Femur (tissue), 1 donor: ENCODE results near the gene FBXL20.

Experiments
- DNase-seq: peaks from one replicate; pipeline ENCODE4 v3.0.0-alpha.2; 2017

Gene FBXL20

DNA sequence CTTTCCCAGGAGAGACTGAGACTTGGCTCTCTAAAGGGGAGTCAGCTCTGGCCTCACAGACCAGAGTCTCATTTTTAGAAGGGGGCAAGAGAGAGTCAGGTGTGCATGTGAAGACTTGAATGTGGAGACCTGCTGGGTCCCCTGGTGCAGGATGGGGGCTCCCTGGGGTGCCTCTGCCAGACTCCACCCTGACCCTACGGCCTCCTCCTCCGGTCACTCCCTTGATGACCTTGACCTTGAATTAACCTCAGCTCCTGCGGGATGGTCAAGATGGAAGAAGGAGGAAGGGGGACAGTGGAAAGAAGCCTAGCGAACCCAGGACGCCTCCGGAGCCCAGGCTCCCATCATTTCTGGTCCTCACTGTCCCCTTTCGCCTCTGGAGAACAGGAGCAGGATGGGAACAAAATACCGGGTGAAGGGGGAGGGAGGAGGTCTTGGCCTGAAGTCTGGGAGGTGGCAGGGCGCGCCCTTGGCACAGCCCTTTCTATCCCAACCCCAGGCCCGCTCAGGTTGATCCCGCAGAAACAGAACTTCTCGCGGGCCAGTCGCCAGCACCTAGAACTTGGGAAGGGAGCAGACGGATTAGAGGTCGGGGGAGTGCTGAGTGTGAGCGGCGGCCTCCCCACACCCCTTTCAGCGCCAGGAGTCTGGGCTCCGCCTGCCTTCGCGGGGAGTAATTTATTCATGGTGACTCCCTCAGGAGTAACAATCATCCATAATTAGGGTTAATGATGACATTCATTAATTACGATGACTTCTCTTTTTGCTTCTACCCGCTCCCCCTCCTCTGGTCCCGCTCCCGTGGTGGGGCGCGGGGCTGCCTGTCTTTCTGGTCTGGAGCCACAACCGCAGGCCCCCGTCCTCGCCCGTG, 177.3 kb downstream of the FBXL20 start:
- DNase-seq: no peak

DNA sequence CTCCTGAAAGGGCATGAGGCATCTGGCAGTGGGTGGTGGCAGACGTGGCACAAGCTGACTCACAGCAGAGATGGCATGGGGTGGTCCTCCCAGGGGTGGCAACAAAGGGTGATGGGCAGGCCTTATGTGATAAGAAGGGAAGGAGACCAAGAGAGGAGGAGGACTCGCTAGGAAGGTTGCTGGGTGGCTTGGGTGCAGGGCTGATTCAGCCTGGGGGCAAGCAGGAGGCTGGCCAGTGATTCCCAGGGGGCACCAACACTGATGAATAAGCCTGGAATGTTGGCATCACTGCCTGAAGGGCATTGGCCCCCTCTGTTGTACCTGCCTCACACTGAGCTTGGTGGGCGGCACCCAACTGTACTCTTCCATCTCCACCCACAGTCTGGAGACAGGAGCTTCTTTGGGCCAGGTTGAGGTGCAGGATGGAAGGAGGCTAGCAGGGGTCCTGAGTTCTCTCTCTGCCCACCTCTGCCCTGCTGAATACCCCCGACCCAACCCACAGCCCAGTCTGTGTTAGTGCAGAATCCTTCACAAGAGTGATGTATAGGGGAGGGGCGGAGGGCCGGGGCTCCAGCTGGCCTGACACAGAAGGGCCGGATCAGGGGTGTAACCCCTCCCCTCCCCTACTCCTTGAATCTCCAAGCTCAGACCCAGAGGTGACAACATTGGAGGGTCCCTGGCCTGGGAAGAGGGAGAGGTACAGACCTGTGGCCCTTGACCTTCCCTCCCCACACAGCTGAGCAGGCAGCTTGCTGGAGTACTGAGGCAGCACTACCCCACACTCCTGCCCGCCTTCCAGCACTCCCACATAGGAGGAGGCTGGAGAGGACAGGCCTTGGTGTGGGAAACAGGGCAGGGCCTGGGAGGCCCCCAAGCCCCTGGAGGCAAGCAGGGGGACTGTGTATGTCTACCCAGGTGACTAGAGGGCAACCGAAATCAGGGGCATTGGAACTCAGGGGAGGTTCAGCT, 178.3 kb downstream of the FBXL20 start:
- DNase-seq: no peak

DNA sequence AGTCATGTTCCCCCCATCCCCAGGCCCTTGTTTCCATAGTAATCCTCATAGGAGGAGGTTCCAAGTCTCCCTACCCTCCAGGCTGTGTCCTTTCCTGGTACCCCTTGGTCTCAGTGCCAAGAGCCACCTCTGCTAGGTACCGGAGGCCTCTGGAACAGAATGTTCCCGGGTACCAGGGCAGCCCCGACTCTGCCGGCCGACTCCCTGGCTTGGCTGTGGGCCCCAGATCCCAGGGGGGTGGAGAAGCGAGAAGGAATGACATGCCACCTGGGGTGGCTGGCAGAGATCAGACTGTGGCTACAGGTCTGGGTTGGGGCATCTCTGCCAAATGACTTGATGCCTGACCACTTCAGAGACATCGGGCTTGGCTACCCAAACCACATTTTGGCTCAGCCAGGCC, 179.3 kb downstream of the FBXL20 start:
- no peak for DNase-seq

DNA sequence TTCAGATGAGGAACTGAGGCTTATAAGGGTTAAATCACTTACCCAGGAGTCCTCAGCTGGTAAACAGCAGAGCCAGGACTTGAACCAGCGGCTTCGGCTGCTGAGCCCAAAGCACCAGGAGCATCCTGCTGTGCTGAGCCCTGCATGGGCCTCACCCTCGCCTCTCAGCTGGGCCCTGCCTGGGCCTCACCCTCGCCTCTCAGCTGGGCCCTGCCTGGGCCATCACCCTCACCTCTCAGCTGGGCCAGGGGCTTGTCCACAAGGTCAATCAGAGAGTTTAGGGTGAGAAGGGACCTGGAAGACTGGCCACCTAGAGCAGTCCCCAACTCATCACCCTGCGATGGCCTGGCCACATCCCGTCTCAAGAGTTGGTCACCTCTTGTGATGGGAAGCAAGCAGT, 179.9 kb downstream of the FBXL20 start:
- no peak for DNase-seq

DNA sequence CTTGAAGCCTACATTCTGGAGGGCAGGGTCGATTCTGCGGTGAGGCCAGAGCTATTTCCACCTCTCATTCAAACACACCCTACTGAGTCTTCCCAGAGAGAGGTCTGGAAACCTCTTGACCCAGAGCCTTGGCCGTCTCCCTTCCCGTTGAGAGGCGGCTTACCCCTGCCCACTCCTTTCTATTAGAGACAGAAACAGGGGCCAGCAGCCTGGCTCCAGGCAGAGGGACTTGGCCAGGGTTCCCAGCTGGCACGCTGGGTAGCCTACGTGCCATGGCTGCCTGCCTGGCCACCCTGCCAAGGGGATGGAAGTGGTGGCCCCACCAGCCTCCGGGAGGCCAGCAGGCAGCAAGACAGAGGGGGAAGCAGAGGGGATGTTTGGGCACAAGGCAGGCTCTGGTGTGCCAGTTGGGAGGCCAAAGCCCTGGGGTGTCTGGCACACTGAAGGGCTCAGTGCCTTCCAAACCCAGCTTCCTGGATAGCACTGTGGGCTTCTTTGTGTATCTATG, 181.7 kb downstream of the FBXL20 start:
- DNase-seq: peak; percentile 60

DNA sequence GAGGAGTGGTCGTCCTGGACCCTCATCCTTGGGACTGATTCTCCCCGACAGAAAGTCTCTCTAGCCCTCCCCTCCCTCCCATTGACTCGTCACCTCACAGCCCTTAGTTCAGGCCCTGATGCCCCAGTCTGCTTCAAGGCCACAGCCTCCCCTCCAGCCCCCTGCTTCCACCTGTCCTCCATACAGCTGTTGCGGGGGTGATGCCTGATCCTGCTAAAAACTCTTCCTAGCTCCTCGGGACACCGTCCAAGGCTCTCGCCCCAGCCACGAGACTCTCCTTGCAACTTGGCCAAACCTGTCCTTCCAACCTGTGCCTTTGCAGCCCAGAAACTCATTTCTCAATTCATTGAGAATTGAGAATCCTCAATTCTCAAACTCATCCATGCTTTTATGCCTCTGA, 182.5 kb downstream of the FBXL20 start:
- DNase-seq: peak; percentile 19

DNA sequence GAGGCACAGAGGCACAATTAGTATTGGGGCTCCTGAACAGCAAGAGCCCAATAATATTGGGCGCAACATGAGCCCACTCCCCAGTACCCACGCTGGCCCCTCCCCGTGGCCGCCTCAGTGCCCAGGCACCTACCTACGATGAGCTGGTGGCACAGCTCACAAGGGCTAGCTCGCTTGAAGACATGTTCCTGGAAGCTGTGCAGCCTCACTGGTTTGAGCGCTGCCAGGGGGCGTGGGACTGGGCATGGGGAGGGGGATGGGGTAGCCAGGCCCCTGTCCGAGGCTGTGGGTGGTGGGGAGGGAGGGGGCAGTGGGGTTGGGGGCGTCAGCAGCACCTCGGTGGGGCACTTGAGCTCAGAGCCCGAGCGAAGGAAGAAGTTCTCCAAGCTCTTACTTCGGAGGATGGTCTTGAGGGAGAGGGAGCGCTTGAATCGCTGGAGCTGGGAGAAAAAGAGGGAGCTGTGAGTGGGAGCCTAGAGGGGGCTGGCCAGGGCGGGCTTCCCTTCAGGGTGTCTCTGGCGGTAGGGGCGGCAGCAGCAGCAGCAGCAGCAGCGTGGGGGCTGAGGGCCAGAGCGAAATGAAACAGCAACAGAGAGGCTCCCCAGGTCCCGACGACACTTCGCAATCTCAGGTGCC, 183.6 kb downstream of the FBXL20 start:
- DNase-seq: no peak

DNA sequence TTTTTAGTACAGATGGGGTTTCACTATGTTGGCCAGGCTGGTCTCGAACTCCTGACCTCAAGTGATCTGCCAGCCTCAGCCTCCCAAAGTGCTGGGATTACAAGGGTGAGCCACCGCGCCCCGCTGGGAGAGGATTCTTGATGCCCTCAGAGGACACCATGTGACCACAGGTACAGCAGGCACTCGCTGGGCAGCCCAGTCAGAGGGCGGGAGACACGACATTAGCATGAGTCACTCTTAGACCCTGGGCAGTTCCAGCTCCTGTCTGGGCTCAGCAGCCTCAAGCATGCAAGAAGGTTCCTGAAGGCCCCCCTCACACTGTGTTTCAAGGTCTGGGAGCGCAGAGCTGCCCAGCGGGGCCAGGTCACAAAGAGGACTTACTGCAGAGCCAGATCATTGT, 187.6 kb downstream of the FBXL20 start:
- DNase-seq: peak; percentile 12

DNA sequence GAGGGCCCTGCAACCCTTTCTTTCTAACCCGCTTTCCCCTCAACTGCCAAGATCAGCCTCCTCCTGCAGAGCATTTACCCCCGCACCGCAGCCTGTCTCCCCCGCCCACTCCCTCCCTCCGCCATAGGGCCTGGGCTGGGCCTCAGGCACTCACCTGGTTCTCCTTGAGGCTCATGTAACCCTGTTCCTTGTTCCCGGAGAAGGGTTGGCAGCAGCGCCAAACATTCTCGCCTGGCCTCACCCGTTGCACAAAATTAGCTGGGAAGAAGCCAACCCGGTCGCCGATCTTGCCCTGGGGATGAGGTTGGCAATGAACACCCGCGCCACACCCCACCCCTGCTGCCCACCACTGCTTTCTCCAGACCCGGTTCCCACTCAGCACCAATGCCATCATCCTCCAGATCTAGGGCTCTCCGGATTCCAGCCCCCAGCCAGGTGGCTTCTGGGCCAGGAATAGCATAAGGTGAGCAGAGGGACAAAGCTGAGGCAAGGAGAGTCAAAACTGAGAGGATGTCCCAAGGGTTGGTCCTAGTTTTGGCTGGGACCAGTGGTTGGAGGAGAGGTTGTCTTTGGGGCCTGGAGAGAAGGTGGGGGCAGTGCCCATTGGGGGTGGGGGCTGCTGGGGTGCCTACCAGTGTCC, 188.5 kb downstream of the FBXL20 start:
- DNase-seq: peak; percentile 20

DNA sequence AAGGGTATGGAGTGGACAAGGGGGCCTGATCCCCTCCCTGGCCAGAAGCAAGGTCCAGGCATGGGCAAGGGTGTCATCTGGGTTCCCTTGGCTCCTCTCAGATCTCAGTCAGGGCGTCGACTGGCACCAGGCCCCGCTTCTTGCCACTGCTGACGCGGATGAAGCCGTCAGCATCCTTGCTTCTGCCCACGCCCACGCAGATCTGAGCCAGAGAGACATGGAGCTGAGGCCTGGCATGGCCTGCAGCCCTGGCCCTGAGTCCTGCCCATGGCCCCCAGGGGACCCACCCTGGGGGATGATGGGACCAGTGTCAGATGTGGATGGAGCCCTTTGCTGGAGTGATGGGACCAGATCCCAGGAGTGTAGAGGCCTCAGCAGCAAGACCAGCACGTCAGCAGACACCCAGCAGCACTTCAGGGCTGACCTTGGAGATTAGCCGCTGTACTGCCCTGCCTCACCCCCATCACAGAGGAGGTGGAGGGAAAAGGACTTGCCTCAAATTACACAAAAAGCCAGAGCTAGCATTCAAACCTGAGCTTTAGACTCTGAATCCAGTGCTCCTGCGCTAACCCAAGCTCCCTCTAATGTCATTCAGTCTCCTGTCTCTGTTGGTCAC, 189.1 kb downstream of the FBXL20 start:
- DNase-seq: peak; percentile 17

DNA sequence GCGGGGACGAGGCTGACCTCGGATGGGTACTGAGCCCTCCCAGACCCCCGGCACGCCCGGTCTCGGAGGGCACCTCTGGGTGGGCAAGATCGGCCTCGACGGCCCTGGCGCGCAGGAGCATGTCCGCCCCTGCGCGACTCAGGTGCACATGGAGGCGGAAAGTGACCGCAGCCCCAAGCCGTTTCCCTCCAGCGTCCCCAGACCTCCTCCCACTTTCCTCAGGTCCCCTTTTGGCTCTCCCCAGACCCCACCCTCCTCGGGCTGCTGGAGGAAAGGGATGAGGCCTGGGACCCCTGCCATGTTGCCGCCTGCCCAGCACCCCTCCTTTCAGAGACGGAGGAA, 191.4 kb downstream of the FBXL20 start:
- peak; percentile 27 for DNase-seq

DNA sequence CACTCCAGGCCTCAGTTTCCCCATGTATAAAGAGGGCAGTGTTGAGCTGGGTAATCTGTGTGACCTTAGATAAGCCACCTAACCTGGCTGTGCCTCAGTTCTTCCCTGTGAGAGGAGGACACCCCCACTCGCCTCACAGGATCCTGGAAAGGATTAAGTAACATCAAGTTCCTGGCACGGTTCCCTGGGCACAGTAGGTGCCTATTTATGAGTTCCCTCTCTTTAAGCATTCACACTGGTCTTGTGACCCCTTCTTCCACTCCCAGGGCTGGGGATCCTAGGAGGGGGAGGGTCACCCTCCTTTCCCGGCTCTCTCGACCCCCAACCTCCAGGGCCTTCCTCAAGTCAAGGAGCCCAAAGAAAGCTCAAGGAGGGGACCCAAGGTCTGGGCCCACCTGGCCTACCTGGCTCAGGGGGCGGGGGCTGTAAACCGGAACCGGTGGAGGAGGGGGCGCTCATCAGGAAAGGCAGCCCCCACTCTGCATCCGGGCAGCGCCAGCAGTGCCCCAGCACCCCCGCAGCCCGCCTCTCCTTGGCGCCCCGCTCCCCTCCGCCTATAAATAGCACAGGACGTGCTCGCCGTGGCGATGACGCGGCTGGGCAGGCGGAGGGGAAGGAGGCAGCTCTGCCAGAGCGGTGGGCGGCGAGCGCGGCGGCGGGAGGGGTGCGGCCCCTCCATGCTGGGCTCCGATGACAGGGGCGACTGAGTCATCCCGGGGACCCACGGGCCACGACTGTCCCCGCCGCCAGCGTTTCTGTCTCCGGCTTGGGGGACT, 191.9 kb downstream of the FBXL20 start:
- DNase-seq: peak; percentile 87

DNA sequence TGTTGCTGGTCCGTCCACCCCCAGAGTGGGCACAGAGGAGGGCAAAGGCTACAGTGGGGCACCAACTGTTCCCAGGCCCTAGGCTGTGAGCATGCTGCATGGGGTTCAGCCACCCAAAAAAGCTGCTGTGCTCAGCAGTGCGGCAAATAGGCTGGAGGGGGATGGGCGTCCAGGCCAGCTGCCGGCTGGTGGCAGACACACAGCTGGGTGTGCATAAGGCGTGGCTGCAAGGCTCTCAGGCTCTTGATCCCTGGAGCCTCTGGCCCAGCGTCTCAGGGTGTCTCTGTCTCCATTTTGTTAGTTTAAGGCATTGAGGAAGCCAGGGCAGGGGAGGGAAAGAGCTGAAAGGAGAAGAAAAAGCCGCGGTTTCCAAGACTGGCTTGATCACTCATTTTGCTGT, 192.5 kb downstream of the FBXL20 start:
- peak; percentile 62 for DNase-seq

DNA sequence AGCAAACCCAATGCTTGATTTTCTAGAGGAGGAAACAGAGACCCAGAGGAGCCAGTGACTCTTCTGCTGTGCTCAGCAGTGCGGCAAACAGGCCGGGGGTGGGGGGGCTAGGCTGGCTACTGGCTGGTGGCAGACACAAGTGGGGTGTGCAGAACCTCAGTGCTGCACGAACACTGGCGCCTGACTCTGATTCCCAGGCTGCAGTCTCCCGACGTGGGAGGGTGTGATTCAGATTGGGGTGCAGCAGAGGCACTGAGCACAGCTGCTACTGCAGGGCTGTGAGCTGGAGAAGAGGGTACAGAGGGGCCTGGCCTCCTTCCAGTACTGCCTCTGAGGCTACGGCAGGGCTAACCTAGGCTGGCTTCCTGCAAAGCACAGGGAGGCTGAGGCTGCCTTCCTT, 193.3 kb downstream of the FBXL20 start:
- peak; percentile 29 for DNase-seq

DNA sequence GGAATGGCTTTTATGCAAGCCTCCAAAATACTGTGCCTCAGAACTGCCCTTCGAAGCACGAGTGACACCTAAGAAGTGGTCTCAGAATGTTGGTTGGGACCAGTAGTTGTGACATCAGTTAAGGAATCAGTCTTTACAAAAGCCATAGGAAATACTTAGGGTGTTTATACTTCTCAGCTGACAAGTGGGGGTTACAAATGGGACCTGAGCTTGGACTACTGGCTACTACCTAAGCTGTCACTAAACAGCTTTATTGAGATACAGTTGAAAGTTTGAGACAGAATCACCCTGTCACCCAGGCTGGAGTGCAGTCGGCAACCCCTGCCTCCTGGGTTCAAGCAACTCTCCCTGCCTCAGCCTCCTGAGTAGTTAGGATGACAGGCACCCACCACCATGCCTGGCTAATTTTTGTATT, 196.3 kb downstream of the FBXL20 start:
- no peak for DNase-seq

DNA sequence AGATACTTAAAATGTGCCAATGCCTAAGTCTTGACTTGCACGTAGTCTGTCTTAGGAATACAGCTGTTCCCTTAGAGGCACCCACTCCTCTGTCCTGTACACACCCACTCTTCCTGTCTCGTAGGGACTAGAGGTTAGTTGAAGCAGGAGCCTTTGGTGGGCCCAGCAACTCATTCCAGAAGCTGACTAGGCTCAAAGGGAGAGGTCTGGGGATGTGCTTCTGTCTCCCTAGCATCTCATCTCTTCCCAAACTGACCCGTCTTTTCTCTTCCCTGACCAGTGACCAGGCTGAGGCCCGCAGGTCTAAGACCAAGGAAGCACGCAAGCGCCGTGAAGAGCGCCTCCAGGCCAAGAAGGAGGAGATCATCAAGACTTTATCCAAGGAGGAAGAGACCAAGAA, 197.2 kb downstream of the FBXL20 start:
- DNase-seq: no peak
